ENCODE measurements around the gene NOXA1.

GRCh38 chr9:137412431-137412830 is 10.8 kb upstream of the NOXA1 start:
- TF ChIP-seq YY1 (IDR thresholded peaks at IDR 0.05; ENCODE audit: insufficient read depth, insufficient read length) = no peak
- TF ChIP-seq ZNF274 (IDR thresholded peaks at IDR 0.05; ENCODE audit: low read depth, low read length) = no peak
- no peak for TF ChIP-seq SUZ12 (IDR thresholded peaks at IDR 0.05; ENCODE audit: extremely low read depth, insufficient read depth, insufficient read length)

All from NT2/D1 (cell line).